Retina (tissue), 1 donor: ENCODE measurements around the gene CHCHD5.

Experiments used
- DNase-seq: peaks from one replicate; pipeline ENCODE4 v3.0.0-alpha.2; 2016

Gene CHCHD5

GRCh38 chr2:112626604-112627059, 42.2 kb downstream of the CHCHD5 start:
- DNase-seq: peak; percentile 67

- no peak for DNase-seq
These were observed 42.9 kb downstream of the CHCHD5 start for GRCh38 chr2:112627060-112628040.

GRCh38 chr2:112629224-112629623, 44.8 kb downstream of the CHCHD5 start:
- no peak for DNase-seq

GRCh38 chr2:112629823-112630222, 45.4 kb downstream of the CHCHD5 start:
- no peak for DNase-seq

GRCh38 chr2:112630268-112630667, 45.9 kb downstream of the CHCHD5 start:
- DNase-seq: no peak

GRCh38 chr2:112633708-112634107, 49.3 kb downstream of the CHCHD5 start:
- DNase-seq: no peak

- DNase-seq: no peak
These were observed 49.9 kb downstream of the CHCHD5 start for GRCh38 chr2:112634153-112634873.

GRCh38 chr2:112634874-112635157, 50.4 kb downstream of the CHCHD5 start:
- no peak for DNase-seq

- no peak for DNase-seq
These were observed 52.3 kb downstream of the CHCHD5 start for GRCh38 chr2:112636605-112637288.

GRCh38 chr2:112637289-112637660, 52.9 kb downstream of the CHCHD5 start:
- no peak for DNase-seq
